Measurements from ENCODE around the gene GNG3.
"Not testable (repeated sequence)": the region's sequence is repeated elsewhere in the genome, so short reads cannot be mapped to it uniquely, and the experiment has no call there.

The GNG3 gene

GRCh38 chr11:62716206-62716605 lies 8.7 kb downstream of the GNG3 start:
- in situ Hi-C loops (cut with HindIII; ENCODE audit: low sequenced_read_pairs): no loop called here

DNA sequence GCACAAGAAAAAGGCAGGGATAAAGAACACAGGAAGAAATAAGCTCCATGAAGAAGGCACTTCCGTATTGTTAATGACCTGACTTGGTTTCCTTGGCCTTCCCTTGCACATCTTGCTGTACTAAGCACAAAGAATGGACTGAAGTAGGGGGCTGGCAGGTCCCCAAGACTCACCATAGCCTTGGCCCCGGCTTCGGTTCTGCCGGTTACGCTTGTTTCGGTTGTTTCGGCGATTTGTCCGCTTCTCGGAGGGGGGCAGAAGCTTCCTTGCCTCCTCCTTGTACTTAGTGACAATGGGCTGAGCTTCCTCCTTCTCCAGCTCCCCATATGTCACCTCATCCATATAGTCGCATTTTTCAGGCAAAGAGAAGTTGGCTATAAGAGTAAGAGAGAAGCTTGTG lies 9.3 kb downstream of the GNG3 start:
- in situ Hi-C loops (cut with HindIII; ENCODE audit: low sequenced_read_pairs): no loop called here

DNA sequence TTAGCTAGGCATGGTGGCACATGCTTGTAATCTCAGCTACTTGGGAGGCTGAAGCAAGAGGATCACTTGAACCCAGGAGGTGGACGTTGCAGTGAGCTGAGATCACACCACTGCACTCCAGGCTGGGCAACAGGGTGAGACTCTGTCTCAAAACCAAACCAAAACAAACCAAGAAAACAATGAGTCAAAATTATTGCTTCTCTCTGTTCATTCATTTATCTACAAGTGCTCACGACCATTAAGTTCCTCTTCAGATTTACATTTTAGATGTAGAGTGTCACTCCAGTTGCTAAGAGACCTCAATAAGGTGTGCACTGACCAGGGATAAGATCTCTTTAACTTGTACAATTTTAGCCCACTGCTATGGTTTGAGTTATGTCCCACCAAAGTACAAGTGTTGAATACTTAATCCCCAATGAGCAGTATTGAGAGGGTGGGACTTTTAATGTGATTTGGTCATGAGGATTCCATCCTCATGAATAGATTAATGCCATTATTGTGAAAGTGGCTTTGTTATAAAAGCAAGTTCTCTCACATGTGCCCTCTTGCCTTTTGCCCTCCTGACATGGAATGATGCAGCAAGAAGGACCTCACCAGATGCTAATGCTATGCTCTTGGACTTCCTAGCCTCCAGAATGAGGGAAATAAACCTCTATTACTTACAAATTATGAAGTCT lies 12.0 kb downstream of the GNG3 start:
- in situ Hi-C loops (cut with HindIII; ENCODE audit: low sequenced_read_pairs): no loop called here

- in situ Hi-C loops (cut with HindIII; ENCODE audit: low sequenced_read_pairs): no loop called here
Observed at GRCh38 chr11:62721994-62722393, 14.5 kb downstream of the GNG3 start.

DNA sequence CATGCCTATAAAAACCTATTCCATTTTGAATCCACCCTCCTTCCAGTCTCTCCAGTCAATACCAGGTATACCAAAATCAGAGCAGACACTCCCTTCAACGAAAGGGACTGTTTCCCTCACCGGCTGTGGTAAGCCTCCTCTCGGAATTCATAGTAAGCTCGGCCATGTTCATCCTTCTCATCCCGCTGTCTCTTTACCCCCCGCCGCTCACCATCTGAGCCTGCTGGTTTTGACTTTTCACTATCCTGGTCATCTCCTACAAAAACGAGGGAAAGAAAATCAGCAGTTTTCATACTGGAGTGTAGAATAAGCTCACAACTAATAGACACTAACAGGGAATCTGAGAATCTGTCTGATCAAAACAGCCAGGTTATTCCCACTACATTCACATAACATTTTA lies 16.7 kb downstream of the GNG3 start:
- in situ Hi-C loops (cut with HindIII; ENCODE audit: low sequenced_read_pairs): no loop called here

- in situ Hi-C loops (cut with HindIII; ENCODE audit: low sequenced_read_pairs): no loop called here
Observed at GRCh38 chr11:62725646-62726045, 18.2 kb downstream of the GNG3 start.

DNA sequence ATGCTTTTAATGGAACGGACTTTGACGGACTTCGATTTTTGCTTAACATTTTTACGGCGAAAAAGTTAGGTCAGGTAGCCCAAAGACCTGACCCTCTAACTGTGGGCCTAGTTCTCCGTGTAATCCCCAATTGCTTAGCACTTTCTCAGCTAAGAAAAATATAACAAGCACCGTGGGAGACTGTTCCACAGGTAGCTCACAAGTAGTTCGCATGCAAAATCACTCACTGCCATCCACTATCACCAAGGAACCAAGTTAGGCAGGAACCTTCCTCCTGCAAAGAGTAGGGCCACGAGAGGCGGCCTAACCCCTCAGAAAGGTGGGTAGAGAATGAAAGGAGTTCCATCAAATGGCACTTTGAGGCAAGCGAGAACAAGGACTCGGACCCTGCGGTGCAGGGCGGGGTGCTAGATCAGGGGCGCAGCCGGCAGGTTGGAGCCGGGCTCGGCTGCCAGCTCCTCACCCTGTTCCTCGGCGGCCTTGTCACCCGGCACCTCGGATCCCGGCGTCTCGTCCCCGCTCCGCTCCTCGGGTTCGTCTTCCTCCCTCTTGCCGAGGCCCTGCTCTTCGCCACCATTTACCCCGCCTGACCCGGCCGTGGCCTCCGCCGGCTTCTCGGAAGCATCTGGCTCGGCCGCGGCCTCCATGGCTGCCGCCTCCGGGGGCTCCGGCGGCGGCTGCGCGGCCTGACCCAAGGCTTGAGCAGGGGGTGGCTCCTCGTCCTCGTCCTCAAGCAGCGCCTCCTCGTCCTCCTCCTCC lies 18.9 kb downstream of the GNG3 start:
- in situ Hi-C loops (cut with HindIII; ENCODE audit: low sequenced_read_pairs): no loop called here

- in situ Hi-C loops (cut with HindIII; ENCODE audit: low sequenced_read_pairs): no loop called here
Observed at GRCh38 chr11:62726915-62727164, 19.4 kb downstream of the GNG3 start.

- in situ Hi-C loops (cut with HindIII; ENCODE audit: low sequenced_read_pairs): no loop called here
Observed at GRCh38 chr11:62727165-62727871, 19.8 kb downstream of the GNG3 start, which contains the start of gene HNRNPUL2. TSS of gene HNRNPUL2 (minus strand) at chr11:62727457. CDS start at chr11:62727156, 301 bp downstream.

- in situ Hi-C loops (cut with HindIII; ENCODE audit: low sequenced_read_pairs): no loop called here
Observed at GRCh38 chr11:62727872-62728170, 20.3 kb downstream of the GNG3 start.

DNA sequence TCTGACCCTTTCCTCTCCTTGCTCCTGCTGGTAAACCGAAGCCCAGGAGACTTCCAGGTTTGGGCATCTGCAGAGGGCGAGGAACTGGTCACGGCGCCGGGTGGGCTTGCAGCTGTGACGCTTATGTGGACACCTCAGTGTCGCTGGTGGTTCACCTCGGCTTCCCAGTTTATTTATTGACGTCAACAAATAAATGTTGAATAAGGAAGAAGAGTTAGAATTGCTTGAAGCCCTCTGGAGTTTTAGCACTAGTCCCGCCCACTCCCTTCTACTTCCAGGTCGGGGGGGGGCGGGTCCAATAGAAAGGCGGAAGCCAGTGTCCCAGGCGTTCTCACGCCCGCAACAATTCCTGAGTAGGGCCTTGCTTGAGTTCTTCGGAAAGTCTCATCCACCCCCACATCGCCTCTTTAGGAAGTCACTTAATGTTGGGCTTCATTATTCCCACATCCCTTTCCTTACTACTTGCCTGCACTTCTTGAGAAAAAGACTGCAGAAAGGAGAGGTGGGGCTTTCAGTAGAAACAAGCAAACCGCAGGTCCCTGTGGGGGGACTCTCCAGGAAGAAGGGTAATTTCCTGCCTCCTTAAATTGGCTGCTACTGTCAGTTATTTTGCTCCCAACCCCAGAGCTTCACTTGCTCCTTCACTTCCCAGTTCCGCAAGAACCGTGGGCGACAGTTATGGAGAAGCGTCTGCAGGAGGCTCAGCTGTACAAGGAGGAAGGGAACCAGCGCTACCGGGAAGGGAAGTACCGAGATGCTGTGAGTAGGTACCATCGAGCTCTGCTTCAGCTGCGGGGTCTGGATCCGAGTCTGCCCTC lies 20.9 kb downstream of the GNG3 start, which contains the start of gene TTC9C:
Gene TTC9C, plus strand, starts transcription at position 316 of the 818 bp plus-strand sequence. Its CDS starts 363 bp downstream, at position 679.
- in situ Hi-C loops (cut with HindIII; ENCODE audit: low sequenced_read_pairs): no loop called here

DNA sequence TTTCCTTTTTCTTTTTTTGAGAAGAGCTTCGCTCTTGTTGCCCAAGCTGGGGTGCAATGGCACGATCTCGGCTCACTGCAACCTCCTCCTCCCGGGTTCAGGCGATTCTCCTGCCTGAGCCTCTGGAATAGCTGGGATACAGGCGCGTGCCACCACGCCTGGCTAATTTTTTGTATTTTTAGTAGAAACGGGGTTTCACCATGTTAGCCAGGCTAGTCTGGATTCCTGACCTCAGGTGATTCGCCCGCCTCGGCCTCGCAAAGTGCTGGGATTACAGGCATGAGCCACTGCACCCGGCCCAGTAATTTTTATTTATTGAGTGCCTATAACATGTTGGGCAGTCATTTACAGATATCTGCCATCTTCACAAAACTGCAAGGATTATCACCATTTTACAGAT lies 22.6 kb downstream of the GNG3 start:
- in situ Hi-C loops (cut with HindIII; ENCODE audit: low sequenced_read_pairs): not testable (repeated sequence)

- in situ Hi-C loops (cut with HindIII; ENCODE audit: low sequenced_read_pairs): no loop called here
Observed at GRCh38 chr11:62732830-62733229, 25.4 kb downstream of the GNG3 start.

DNA sequence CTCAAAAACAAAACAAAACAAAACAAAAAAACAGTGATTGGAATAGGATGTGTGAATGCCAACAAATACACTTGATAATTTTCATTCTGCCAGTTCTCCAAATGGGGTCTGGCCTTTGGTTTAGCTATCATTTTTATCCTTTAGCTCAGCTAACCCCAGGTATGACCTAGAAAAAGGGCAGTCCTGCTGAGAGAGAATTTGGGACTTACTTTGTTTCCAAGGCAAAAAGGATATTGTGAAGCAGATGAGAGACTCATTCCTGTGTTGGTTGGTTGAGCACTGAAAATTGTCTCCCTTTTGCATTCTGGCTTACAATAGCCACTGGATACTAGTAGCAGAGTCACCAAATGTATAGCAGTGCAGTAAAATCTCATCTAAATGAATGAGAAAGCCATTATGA lies 29.7 kb downstream of the GNG3 start:
- in situ Hi-C loops (cut with HindIII; ENCODE audit: low sequenced_read_pairs): no loop called here

DNA sequence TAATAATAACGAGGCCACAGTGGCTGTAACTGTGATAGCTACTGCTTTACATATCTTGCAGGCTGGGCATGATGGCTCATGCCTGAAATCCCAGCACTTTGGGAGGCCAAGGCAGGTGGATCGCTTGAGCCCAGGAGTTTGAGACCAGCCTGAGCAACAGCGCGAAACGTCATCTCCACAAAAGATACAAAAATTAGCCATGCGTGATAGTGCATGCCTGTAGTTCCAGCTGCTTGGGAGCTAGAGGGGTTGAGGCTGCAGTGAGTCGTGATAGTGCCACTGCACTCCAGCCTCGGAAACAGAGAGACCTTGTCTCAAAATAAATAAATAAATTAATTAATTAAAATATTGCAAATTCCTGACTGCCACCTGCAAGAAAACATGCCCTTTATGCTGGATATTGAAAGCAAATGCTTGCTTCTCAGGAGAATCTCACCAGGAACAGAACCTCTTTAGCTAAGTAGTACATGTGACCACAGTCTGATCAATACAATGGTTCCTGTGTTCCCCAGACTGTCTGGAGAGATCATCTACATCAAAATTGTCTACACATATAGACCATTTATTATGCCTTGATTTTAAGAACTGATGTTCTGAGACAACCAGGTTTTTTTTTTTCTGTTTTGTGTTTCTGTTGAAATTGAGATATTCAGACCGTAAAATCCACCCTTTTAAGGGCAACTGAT lies 40.1 kb downstream of the GNG3 start:
- in situ Hi-C loops (cut with HindIII; ENCODE audit: low sequenced_read_pairs): no loop called here

DNA sequence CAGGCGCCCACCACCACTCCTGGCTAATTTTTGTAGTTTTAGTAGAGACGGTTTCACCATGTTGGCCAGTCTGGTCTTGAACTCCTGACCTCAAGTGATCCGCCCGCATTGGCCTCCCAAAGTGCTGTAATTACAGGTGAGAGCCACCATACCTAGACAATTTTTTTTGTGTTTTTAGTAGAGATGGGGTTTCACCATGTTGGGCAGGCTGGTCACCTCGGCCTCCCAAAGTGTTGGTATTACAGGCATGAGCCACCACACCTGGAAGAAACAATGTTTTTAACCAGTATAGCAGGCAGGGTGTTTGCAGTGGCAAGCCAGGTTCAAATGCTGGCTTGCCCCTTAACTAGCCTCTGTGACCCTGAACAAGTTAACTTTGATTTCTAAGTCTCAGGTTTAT lies 42.5 kb downstream of the GNG3 start:
- in situ Hi-C loops (cut with HindIII; ENCODE audit: low sequenced_read_pairs): not testable (repeated sequence)

GRCh38 chr11:62752177-62752785 lies 44.8 kb downstream of the GNG3 start:
- in situ Hi-C loops (cut with HindIII; ENCODE audit: low sequenced_read_pairs): no loop called here

- in situ Hi-C loops (cut with HindIII; ENCODE audit: low sequenced_read_pairs): no loop called here
Observed at GRCh38 chr11:62752994-62753735, 45.7 kb downstream of the GNG3 start.

GRCh38 chr11:62753736-62754603 lies 46.5 kb downstream of the GNG3 start, which contains the start of gene ZBTB3:
TSS of gene ZBTB3 (minus strand) at chr11:62754160. CDS start at chr11:62753664, 496 bp downstream.
- in situ Hi-C loops (cut with HindIII; ENCODE audit: low sequenced_read_pairs): no loop called here
